Uterus (tissue), 2 donors: ENCODE measurements around the gene DCHS2.

Experiments
- CTCF ChIP-seq, 4 experiments: fragments of 200-600 bp in 2 of 4; fragments of 450-650 bp in 2 of 4; sonication (generic) in 2 of 4; IDR thresholded peaks; one replicate each; pipeline ENCODE4 v1.5.1; 2016 to 2019; ENCODE audit warnings: antibody characterized with exemption in 4 of 4, mild to moderate bottlenecking in 2 of 4, moderate library complexity in 1 of 4
- POLR2A ChIP-seq, 2 donors: fragments of 450-650 bp; IDR thresholded peaks; one replicate each; pipeline ENCODE4 v1.6.1; 2016; ENCODE audit warnings: antibody characterized with exemption in 2 of 2, mild to moderate bottlenecking in 1 of 2, moderate library complexity in 1 of 2

- no peak for TF ChIP-seq CTCF (IDR thresholded peaks at IDR 0.05)
- TF ChIP-seq POLR2A (IDR thresholded peaks at IDR 0.05), result no peak
These were observed 147.9 kb downstream of the DCHS2 start for GRCh38 chr4:154343651-154344050.
